MM.1S (cell line): ENCODE data around the gene FOXP4.

Experiments used
- DNase-seq: peaks from one replicate; pipeline ENCODE4 v3.0.0-alpha.2; 2015
- H2AFZ ChIP-seq: fragments of 300-600 bp; sonication (generic); 2 replicates; pipeline ENCODE4 v1.6.0; 2016; ENCODE audit warnings: antibody characterized with exemption, low read length
- H3F3A ChIP-seq: fragments of 300-600 bp; sonication (generic); 2 replicates; pipeline ENCODE4 v1.6.1; 2016; ENCODE audit warnings: mild to moderate bottlenecking, antibody characterized with exemption, low read length, moderate library complexity, mixed read lengths; ENCODE audit not compliant: insufficient read depth
- H3K27ac ChIP-seq: fragments of 300-600 bp; sonication (generic); 2 replicates; pipeline ENCODE4 v1.5.1; 2016; ENCODE audit warnings: mild to moderate bottlenecking, low read length
- H3K27me3 ChIP-seq: fragments of 300-600 bp; sonication (generic); replicated peaks from 2 replicates; pipeline ENCODE4 v1.6.0; 2016; ENCODE audit warnings: low read length; ENCODE audit not compliant: insufficient read depth
- H3K36me3 ChIP-seq: fragments of 300-600 bp; sonication (generic); replicated peaks from 2 replicates; pipeline ENCODE4 v1.6.1; 2016; ENCODE audit warnings: mild to moderate bottlenecking, low read length, mixed read lengths; ENCODE audit not compliant: insufficient read depth
- H3K4me1 ChIP-seq: fragments of 300-600 bp; sonication (generic); 2 replicates; pipeline ENCODE4 v1.6.1; 2016; ENCODE audit warnings: low read length, mixed read lengths
- H3K4me2 ChIP-seq: fragments of 300-600 bp; sonication (generic); 2 replicates; pipeline ENCODE4 v1.6.0; 2016; ENCODE audit warnings: low read depth, low read length
- H3K4me3 ChIP-seq: fragments of 300-600 bp; sonication (generic); 2 replicates; pipeline ENCODE4 v1.5.1; 2016; ENCODE audit warnings: low read length, mixed read lengths
- H3K79me2 ChIP-seq: fragments of 300-600 bp; sonication (generic); 2 replicates; pipeline ENCODE4 v1.6.1; 2016; ENCODE audit warnings: mixed run types, low read length, mixed read lengths
- H3K9ac ChIP-seq: fragments of 300-600 bp; sonication (generic); 2 replicates; pipeline ENCODE4 v1.6.1; 2016; ENCODE audit warnings: low read length, mixed read lengths
- H3K9me2 ChIP-seq: fragments of 300-600 bp; sonication (generic); replicated peaks from 2 replicates; pipeline ENCODE4 v1.6.1; 2016; ENCODE audit warnings: mild to moderate bottlenecking, low read length, mixed read lengths; ENCODE audit not compliant: insufficient read depth
- H3K9me3 ChIP-seq: fragments of 300-600 bp; sonication (generic); replicated peaks from 2 replicates; pipeline ENCODE4 v1.6.1; 2016; ENCODE audit warnings: mild to moderate bottlenecking, low read length, mixed read lengths; ENCODE audit not compliant: insufficient read depth
- H4K20me1 ChIP-seq: fragments of 300-600 bp; sonication (generic); 2 replicates; pipeline ENCODE4 v1.6.1; 2016; ENCODE audit warnings: mild to moderate bottlenecking, low read length, moderate library complexity, mixed read lengths; ENCODE audit not compliant: insufficient read depth
- CTCF ChIP-seq: fragments of 300-600 bp; sonication (generic); IDR thresholded peaks from 2 replicates; pipeline ENCODE4 v1.5.1; 2016; ENCODE audit warnings: antibody characterized with exemption, low read length, mixed read lengths
- EZH2 ChIP-seq: fragments of 300-600 bp; sonication (generic); optimal IDR thresholded peaks from 2 replicates; pipeline ENCODE3; 2017; ENCODE audit warnings: low read depth, mild to moderate bottlenecking, antibody characterized with exemption, low read length, mixed read lengths
- EZH2phosphoT487 ChIP-seq: fragments of 300-600 bp; sonication (generic); IDR thresholded peaks from 2 replicates; pipeline ENCODE4 v1.6.1; 2018; ENCODE audit warnings: antibody characterized with exemption, low read length

Gene FOXP4

GRCh38 chr6:41649596-41649995 is 103.4 kb downstream of the FOXP4 start:
- Histone ChIP-seq H3F3A (no peaks in the 10 kb centered on the region), H3K9me2 (no peaks in the 10 kb centered on the region), H3K27ac (no peak overlapping the region), H3K9ac (no peak overlapping the region), H3K4me3 (no peak overlapping the region), H4K20me1 (no peaks in the 10 kb centered on the region), H3K36me3 (no peaks in the 10 kb centered on the region), H3K4me2 (no peak overlapping the region), H3K4me1 (no peaks in the 10 kb centered on the region), H3K9me3 (no peaks in the 10 kb centered on the region), H3K27me3 (peaks cover 90% of the 10 kb centered on the region), H2AFZ (no peak overlapping the region), H3K79me2 (no peaks in the 10 kb centered on the region)
- no peak for DNase-seq
- TF ChIP-seq EZH2 (no peak), CTCF (no peak), EZH2phosphoT487 (no peak)

- DNase-seq, result no peak
- TF ChIP-seq EZH2phosphoT487 (no peak), EZH2 (no peak), CTCF (no peak)
- Histone ChIP-seq H3K9me2 (no peaks in the 10 kb centered on the region), H3K36me3 (no peaks in the 10 kb centered on the region), H3K79me2 (no peaks in the 10 kb centered on the region), H3K4me2 (no peak overlapping the region), H3F3A (no peaks in the 10 kb centered on the region), H3K4me1 (no peaks in the 10 kb centered on the region), H2AFZ (no peak overlapping the region), H3K27ac (no peak overlapping the region), H3K4me3 (no peak overlapping the region), H3K9me3 (no peaks in the 10 kb centered on the region), H3K27me3 (peaks cover 90% of the 10 kb centered on the region), H3K9ac (no peak overlapping the region), H4K20me1 (no peaks in the 10 kb centered on the region)
Observed at GRCh38 chr6:41650120-41650519, 103.9 kb downstream of the FOXP4 start.

- Histone ChIP-seq H3K79me2 (no peaks in the 10 kb centered on the region), H3K9me3 (no peaks in the 10 kb centered on the region), H3K9ac (no peak overlapping the region), H3K9me2 (no peaks in the 10 kb centered on the region), H3K4me1 (no peaks in the 10 kb centered on the region), H2AFZ (no peak overlapping the region), H3K4me3 (no peak overlapping the region), H4K20me1 (no peaks in the 10 kb centered on the region), H3F3A (no peaks in the 10 kb centered on the region), H3K36me3 (no peaks in the 10 kb centered on the region), H3K4me2 (no peak overlapping the region), H3K27me3 (peaks cover 90% of the 10 kb centered on the region), H3K27ac (no peak overlapping the region)
- DNase-seq, result no peak
- TF ChIP-seq EZH2phosphoT487 (no peak), CTCF (no peak), EZH2 (no peak)
Observed at GRCh38 chr6:41651246-41651961, 105.2 kb downstream of the FOXP4 start.
